ENCODE results near the gene PRKAB1.

DNA sequence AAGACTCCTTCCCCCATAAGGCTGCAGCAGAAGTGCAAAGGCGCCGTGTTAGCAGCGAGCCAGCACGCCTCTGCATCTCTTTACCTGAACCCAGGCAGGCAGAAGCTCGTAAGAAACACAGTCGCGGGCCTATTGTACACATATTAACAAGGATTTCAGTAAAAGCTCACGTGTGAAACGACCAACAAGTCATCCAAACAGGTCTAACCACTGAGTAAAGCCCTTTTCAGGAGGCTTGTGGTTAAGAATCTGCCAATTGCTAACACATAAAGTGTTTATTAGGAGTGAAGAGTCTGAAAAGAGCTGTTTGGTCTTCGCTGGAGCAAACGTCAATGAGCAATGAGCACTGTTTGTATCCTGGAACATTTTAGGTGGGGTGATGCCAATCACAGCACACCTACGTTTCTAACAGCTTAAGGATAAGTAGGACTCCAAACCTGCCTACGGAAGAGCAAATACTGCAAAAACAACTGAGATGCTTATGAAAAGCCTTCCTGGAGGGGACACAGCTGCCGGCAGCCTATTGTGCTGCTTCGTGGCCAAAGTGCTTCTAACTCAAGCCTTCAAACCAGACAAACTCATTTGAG lies 43.1 kb downstream of the PRKAB1 start:
- TF ChIP-seq, protein P1, sequence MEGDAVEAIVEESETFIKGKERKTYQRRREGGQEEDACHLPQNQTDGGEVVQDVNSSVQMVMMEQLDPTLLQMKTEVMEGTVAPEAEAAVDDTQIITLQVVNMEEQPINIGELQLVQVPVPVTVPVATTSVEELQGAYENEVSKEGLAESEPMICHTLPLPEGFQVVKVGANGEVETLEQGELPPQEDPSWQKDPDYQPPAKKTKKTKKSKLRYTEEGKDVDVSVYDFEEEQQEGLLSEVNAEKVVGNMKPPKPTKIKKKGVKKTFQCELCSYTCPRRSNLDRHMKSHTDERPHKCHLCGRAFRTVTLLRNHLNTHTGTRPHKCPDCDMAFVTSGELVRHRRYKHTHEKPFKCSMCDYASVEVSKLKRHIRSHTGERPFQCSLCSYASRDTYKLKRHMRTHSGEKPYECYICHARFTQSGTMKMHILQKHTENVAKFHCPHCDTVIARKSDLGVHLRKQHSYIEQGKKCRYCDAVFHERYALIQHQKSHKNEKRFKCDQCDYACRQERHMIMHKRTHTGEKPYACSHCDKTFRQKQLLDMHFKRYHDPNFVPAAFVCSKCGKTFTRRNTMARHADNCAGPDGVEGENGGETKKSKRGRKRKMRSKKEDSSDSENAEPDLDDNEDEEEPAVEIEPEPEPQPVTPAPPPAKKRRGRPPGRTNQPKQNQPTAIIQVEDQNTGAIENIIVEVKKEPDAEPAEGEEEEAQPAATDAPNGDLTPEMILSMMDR (IDR thresholded peaks at IDR 0.05) = no peak
- TF ChIP-seq POLR2A (IDR thresholded peaks at IDR 0.05) (no peak), POLR2AphosphoS5 (IDR thresholded peaks at IDR 0.05) (no peak), EP300 (IDR thresholded peaks at IDR 0.05) (no peak)

Data from sigmoid colon (tissue), 4 donors.